SK-N-MC (cell line): ENCODE results near the gene SEPTIN1.

Experiments
- EZH2 ChIP-seq: fragments of 200-600 bp; sonication (generic); IDR thresholded peaks from one replicate; pipeline ENCODE4 v1.6.1; 2017; ENCODE audit warnings: antibody characterized with exemption
- POLR2AphosphoS5 ChIP-seq: IDR thresholded peaks from 2 replicates; pipeline ENCODE4 v1.6.1; 2012; ENCODE audit warnings: mild to moderate bottlenecking, low read depth, low read length, borderline replicate concordance

- no peak for TF ChIP-seq POLR2AphosphoS5
- TF ChIP-seq EZH2, result no peak
Measured at GRCh38 chr16:30348113-30348512, 34.2 kb downstream of the SEPTIN1 start.
